Subcutaneous preadipocyte (primary cell): ENCODE results near the gene SLIRP. TPM values are rescaled to one million over a fixed set of nuclear protein-coding genes. Genes with fewer than 3 reads are reported as not detected.

Experiments
- total RNA-seq: library from RNA; depleted of rRNA; stranded (reverse); fragments of >200 nt; gene quantifications from 2 replicates; pipeline ENCODE4 v1.2.3, GENCODE V29; 2012

Gene SLIRP
- total RNA-seq: 110 and 132 TPM in 2 replicates

DNA sequence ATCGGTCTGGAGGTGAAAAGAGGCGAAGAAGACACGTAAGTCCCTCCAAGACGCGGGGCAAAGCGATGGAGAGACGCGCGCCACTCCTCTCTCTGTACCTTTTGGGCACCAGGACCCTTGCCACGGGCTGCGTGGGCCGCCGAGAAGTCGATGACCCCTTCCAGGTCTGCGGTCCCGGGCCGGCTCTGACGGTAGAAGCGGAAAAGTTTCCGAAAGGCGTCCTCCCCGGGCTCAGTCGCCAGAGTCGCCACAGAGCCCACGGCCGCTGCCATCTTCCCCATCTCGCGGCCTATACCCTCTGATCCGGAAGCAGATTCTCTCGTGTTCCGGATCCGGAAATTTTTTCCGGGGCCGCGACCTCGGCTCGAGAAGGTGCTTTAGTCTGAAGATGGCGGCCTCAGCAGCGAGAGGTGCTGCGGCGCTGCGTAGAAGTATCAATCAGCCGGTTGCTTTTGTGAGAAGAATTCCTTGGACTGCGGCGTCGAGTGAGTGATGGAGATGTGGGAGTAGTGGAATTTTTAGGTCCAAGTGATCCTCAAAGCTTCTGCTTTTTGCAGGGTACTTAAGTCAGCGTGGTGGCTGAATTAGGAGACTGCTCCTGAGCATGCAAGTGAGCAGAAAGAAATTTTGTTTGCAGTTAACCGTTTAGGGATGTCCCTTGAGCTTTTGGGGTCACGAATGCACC is at the start of gene SLIRP, which contains the start of gene ALKBH1:
Gene SLIRP, plus strand, starts transcription at position 380 of the 685 bp plus-strand sequence. Its CDS starts 9 bp downstream, at position 389.
Gene ALKBH1, minus strand, starts transcription at position 300 of the 685 bp plus-strand sequence. Its CDS starts 19 bp downstream, at position 281.

DNA sequence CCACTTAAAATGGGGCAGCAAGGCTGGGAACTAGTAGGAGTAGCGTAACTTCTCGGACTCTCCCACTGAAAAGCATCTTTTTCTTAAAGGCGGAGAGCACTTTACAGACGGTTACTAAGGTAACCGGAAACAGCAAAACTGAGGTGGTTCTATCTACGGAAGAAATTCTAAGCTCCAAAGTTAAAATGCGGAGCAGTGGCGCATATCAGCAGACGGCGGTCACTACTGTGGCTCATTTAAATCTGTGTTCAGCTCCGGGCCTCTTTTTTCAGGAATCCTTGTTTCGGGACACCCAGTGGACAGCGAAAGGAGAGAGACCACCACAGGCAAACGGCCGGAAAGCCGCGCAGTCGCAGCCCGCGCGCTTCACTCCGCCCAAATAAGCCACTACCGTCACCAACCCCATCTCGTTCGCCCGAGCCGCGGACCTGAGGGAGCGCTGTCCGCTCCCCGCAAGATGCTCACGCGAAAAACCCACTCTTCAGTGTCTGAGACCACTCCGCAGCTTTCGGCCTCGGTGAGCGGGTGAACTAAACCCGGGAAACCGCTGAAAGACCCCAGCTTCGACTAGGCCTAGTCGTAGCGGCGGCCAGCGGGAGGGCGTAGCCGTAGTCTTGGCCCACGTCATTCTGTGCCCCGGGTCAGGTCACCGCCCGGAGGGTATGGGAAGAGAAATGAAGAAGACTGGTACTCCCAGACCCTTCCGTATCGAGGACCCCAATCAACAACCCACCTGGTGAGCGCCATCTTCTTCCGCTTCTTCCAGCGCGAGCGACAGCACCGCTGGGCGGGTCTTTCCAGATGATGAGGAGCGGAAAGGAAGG is 52.7 kb downstream of the SLIRP start, which contains the start of gene SNW1:
Gene SNW1, minus strand, starts transcription at position 776 of the 824 bp plus-strand sequence. Its CDS starts 29 bp downstream, at position 747.

Other genes starting within 250 kb of the SLIRP start
- gene ISM2, start 209.3 kb upstream of the SLIRP start, total RNA-seq: not detected in 2 replicates
- 22.8 and 30.5 TPM in 2 replicates for gene SPTLC2, start 91.5 kb upstream of the SLIRP start, total RNA-seq
- 10.7 and 10.9 TPM in 2 replicates for gene ALKBH1, start 80 bp upstream of the SLIRP start, total RNA-seq
- gene SNW1, start 53.1 kb downstream of the SLIRP start, total RNA-seq: 58.6 and 62.8 TPM in 2 replicates
- gene ADCK1, start 92.0 kb downstream of the SLIRP start, total RNA-seq: 3.5 and 7.0 TPM in 2 replicates